Activated CD4-positive, alpha-beta T cell treated with anti-CD3 and anti-CD28 coated beads for 1 hour (primary cell): ENCODE data around the gene WDR37.

Source experiments
- DNase-seq: peaks from one replicate; pipeline ENCODE4 v3.0.0-alpha.2; 2020

The WDR37 gene

DNA sequence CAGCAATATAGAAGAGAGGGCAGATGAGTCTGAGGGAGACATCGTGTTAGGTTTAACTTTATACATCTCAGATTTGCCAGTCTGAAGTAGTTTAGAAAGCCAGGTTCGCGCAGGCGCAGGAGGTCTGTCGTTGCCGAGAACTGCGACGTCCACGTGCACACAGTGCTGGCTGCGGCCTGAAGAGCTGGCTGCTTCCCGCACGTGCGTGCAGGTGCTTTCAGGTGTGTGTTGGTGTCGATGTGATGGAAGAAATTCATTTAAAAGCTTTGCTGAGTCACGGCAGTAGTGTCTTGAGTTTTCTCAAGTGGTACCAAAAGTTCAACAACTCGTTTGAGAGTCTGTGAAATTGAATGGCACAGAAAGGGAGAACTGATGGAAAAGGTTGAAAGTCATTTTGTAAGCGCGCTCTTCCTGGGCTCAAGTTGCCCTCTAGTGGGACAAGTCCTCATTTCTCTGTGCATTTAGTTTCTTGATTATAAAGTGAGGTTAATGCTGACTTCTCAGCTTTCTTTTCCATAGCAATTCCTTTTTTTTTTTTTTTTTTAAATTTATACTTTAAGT, 18.6 kb downstream of the WDR37 start:
- DNase-seq = no peak

DNA sequence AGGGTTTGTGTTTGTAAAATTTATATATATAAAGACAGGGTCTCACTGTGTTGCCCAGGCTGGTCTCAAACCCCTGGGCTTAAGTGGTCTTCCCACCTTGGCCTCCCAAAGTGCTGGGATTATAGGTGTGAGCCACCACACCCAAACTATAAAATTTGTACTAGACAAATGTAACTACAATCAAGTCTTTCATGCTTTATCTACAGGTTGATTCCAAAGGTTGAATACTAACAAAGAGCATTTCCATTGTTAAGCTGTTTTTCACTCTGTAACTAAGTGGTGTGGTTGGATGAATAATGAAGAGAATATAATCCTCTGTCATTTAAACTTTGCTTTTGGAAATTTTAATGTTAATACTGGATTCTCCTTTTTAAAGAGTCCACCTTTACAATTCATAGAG, 22.5 kb downstream of the WDR37 start:
- no peak for DNase-seq

DNA sequence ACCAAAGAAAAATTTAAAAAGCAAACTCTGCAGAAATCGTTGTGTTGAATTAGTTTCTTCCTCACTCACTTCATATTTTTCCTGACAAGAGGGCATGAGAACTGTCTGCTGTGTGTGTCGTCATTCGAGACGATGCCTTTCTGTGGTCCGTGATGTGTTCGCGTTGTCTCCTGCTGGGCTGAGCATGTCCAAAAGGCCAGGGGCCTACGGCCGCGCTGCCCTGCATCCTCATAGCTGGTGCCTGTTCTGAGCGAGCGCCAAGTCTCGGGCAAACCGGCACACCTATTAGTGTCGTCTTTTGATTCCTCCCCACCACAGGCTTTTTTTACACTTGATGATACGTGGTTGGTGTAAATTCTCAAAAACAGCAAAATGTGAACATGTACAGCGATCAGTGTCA, 27.4 kb downstream of the WDR37 start:
- DNase-seq = no peak

DNA sequence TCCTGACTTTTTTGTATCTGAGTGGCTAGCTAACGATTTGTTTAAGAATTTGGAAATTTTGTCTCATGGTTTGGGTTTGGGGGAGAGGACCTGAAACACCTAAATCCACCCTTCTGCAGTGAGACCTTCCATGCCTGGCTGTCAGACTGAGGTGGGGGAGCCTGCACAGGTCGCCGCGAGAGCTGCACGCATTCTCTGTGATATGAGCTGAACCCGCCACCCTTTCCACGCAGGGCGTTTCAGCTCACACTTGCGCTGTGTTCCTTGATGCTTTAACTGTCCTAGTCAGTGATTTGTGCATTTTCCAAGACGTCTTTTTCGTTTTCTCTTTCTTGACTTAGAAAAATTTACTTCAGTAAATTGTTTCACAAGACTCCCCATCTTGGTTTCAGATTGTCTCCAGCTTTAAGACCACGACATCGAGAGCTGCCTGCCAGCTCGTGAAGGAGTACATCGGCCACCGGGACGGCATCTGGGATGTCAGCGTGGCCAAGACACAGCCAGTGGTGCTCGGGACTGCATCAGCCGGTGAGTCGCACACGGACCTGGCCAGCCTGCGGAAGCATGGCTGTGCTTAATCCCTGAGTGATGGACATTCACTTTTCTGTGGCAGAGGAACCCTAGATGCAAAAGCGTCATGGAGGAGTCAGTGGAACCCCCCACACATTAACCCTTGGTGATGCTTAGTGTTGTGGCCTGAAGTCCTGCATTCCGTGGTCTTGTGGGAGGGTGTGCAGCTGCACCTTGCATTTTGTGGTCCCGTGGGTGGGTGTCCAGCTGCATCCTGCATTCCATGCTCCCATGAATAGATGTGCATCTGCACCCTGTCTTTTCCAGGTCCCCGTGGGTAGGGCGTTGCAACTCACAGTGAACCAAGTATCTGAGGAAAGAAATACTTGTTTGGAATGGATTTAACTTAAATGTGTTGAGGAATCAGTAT, 28.1 kb downstream of the WDR37 start:
- DNase-seq = no peak

DNA sequence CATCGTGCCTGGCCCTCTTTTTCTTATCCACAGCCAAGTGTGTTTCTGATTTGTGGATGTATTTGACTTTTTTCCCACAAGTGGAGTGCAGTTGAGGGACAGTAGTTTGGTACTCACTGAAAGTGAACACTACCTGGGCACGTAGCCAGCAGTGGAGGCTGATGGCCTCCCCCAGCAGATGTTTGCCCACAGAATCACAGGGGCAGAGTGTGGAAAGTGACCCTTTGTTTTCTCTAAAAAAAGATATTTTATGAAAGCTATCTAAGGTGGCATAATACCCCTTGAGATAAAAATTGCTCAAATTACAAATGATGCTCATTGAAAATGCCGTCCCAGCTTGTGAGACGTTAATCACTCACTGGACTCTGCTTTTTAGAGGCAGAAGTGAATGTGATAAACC, 29.1 kb downstream of the WDR37 start:
- DNase-seq = no peak

DNA sequence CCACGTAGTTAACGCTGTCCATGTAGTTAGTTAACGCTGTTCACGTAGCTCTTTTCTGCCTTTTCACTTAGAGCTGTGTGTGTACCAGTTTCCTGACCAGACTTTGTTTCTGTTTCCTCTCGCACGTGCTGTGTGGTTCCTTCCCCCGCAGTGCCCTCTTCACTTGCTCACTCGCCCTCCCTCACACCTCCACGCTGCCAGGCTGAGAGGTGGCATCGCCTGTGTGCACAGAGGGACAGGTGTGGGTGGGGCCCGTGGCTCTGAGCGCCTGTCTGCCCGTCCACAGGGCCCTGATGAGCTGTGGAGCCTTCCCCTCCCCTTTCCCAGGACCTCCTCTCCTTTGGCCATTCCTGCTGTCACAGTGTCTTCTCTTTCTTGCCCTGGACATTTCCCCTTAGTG, 30.6 kb downstream of the WDR37 start:
- no peak for DNase-seq

DNA sequence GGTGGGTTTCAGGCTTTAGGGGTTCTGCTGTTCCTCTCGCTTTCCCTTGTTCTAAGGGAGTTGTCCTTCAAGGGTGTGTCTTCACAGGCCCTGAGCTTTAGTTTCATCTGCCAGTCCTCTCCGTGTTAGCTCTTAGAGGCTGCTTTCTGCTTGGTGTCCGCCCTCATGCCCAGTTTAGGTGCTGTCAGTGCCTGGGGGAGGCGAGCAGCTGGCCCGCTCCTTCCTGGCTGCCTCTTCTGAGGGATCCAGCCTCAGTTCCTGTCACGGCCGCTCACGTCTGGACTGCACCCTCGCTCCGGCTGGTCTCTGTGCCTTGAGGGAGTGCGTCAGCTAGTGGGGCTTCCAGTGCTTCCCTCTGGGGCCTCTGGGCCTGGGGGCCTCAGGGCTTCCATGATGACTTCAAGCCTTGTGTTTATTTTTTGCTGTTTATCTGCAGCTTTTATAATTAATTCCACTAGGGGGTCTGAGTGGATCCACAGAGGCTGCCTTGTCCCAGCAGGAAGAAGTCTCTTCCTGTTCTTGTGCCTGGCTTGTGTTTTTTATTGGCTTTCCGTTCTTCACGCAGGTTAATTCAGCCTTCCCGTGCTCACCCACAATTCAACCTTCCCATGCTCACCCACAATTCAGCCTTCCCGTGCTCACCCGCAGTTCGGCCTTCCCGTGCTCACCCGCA, 33.0 kb downstream of the WDR37 start:
- DNase-seq = no peak

DNA sequence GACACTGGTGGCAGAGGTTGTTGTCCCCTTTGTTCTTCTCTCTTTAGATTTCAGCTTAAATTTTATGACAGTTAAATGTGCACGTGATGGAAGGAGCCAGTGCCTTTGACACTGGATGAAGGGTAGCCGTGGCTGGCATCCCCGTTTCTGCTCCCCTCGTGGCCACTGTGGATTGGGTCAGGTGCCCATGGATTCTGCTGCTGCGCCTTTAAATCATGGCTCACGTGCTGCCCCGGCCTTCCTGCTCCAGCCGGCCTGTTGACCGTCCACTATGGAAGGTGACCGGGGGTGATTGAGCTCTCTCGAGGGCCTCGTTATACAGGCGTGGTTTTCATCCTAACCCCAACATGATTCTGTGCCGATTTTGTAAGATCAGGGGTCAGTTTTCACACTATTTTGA, 34.5 kb downstream of the WDR37 start:
- no peak for DNase-seq

DNA sequence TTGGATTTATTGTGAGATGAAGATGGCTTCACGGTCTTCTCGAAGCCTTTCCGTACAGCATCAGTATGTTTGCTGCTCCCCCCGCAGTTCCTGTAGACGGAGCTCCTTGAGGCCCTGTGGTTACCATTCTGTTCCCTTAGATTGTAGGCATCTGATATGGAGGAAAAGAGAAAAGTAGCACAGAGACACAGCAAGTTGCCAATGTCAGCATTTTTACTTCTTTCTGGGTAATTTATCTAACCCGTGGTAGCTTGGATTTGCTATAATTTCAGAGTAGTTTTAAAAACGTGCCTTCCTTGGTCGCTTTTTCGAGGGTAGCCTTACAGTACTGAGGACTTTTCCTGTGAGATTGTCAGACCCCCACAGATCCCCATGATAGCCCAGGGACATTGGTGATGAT, 37.5 kb downstream of the WDR37 start:
- DNase-seq = no peak

DNA sequence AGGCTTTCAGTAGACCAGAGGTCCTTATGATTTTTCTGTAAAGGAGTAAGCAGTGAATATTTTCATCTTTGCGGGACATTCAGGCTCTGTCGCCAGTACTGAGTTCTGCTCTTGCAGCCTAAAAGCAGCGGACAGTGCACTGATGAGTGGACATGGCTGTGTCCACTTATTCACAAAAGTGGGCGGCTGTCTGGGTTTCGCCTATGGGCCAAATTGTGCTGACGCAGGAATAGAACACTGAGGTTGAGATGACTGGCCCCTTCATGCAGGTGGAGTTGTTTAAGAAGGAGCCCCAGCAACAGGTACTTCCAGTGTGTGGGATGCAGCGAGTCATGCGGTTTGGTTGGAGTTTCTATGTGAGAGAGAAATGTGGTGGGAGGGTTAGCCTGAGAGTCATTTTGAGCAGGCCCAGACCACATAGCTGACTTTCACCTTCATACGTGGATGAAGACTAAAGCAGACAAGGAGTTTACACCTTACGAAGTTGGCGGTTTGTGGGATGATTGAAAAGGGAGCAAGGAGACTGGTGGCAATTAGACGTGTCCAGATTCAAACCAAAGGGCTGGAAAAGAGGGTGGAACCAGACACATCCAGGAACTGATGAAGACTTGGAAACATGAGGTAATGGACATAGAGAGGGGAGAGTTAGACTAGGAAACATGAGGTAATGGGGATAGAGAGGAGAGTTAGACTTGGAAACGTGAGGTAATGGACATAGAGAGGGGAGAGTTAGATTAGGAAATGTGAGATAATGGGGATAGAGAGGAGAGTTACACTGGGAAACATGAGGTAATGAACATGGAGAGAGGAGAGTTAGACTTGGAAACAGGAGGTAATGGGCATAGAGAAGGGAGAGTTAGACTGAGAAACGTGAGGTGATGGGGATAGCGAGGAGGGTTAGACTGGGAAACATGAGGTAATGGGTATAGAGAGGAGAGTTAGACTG, 38.2 kb downstream of the WDR37 start:
- DNase-seq = no peak

DNA sequence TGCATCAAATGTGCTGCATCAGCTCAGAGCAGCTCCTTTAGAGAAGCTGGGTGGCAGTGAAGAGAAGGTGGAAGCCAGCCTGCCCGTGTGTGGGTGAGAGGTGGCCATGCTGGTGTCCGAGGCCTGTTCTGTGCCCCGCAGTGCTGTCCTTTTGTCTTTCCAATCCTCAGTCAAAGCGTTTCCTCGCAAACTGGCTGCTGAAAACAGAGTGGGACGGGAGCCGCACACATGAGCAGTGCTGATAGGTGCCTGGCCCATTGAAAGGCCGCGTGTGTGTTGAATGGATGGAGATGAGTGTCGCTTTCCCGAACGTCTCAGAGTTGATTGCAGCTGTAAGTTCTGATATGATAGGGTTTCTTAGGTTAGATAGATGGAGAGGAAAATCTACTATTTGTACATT, 39.3 kb downstream of the WDR37 start:
- DNase-seq = no peak

DNA sequence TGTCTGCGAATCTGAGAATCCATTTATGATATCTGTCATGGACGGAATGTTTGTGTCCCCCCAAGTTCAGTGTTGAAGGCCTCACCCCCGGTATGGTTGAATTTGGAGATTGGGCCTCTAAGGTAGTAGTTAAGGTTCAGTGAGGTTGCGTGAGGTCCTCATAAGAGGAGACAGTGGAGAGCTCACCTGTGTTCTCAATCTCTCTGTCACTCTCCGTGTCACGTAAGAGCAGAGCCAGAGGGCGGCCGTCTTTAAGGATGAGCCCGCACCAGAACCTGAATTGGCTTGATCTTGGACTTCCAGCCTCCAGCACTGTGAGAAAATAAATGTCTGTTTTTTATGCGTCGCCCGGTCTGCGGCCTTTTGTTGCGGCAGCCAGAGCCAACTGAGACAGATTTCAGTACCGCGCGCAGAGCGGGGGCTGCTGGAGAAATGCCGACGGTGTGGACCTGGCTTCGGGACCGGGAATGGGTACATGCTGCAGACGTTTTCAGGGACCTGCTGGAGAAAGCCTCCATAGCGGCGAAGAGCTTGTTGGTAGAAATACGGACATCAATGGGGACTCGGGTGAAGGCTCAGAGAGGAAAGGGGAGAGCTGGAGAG, 40.2 kb downstream of the WDR37 start:
- DNase-seq = no peak

DNA sequence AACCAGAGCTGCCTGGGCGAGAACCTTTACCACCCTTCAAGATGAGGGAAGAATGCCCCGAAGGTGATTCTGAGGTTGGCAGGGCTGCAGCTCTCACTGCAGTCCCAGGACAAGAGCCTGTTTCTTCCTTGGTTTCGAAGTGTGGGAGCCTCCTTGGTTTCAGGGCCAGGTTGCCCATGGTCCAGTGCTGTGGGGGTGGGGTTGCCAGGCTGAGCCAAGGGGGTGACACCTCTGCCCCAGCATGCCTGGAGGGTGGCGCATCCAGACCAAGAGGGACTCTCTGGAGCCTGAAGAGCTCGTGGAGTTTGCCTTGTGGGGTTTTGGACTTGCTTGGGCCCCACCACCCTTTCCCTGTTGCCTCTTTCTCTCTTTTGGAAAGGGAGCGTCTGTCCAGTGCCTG, 41.3 kb downstream of the WDR37 start:
- no peak for DNase-seq

DNA sequence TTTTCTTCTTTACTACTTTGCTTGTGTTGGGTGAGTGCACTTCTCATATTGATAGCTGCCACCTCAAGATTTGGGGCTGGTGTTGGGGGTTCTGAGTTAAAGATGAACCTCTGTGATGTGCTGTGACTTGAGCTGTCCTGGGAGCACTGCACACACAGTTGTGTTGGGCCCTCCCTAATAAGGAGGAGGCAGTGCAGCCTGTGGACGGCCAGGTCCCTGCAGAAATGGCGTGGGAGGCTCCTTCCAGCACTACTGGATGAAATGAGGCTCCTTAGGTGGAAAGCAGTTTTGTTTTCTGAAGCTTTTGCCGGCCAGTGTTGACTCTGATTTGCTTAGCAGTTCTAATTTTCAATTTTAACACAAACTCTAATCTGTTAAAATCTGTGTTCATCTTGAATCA, 44.0 kb downstream of the WDR37 start:
- no peak for DNase-seq

DNA sequence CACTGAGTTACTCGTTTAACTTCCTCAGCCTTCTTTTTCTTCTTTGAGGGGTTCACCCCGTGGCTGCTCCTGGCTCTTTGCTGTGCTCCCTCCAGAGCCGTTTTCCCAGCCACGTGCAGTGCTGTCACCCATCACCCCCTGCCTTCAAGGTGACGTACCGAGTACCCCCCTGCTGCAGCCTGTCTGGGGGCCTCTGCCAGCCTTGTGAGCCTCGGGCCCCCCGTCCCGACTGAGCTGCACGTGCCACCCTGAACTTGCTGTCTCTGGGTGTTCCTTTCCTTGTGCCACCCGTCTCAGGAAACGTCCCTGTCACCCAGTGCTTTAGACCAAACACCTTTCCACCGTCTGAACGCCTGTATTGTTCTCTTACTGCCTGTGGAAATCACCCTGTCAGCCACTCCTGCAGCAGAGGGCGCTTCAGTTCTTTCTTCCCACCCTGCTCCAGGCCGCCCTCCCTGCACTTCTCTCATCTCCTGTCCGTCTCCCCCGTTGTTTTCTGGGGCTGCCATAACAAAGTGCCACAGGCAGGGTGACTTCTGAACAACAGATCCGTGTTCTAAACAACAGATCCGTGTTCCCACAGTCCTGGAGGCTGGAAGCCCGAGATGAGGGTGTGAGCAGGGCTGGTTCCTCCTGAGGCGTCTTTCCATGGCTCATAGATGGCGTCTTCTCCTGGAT, 44.6 kb downstream of the WDR37 start:
- DNase-seq = no peak

DNA sequence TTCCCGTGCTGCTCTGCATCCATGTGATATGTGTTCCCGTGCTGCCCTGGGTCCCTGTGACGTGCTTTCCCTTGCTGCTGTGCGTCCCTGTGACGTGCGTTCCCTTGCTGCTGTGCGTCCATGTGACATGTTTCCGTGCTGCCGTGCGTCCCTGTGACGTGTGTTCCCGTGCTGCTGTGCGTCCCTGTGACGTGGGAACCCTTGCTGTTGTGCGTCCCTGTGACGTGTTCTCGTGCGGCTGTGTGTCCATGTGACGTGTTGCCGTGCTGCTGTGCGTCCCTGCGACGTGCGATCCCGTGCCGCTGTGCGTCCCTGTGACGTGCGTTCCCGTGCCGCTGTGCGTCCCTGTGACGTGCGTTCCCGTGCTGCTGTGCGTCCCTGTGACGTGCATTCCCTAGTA, 45.8 kb downstream of the WDR37 start:
- DNase-seq = no peak

DNA sequence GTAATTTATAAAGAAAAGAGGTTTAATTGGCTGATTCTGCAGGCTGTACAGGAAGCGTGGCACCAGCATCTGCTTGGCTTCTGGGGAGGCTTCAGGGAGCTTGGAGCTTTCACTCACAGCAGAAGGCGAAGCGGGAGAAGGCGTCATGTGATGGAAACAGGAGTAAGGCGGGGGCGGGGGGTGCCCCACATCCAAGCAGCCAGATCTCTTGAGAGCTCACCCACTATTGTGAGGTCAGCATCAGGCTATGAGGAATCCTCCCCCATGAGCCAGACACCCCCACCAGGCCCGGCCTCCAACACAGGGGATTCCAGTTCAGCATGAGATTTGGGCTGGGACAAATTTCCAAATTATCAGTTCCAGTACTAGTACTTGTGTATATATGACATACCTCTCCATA, 46.2 kb downstream of the WDR37 start:
- no peak for DNase-seq

DNA sequence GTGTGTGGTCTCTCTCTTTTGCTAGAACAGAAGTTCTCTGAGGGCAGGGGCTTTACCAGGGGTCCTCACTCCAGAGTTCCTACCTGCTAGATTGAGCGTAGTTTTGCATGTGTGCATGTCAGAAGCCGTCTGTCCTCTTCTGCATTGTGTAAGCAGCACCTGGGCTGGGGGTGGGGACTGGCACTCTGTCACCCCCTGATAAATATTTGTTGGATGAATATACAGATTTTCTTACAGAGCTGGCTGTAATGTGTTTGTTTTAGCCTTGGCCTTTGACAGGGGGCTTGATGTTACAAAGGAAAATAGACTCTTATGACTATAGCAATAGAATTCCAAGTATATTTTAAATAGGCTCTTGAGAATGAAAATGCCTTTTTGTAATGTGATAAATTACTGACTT, 46.6 kb downstream of the WDR37 start:
- DNase-seq = no peak

DNA sequence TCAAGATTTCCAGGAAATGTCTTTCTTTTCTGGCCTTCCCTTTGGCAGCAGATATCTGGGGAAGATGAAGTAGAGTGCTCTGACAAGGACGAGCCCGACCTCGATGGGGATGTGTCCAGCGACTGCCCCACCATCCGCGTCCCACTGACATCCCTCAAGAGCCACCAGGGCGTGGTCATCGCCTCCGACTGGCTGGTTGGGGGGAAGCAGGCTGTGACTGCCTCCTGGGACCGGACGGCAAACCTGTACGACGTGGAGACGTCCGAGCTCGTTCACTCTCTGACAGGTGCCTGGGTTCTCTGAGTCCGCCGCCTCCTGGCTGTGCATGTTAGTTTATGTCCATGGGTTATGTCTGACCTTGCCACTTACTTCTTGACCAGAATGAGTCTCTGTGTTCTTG, 47.4 kb downstream of the WDR37 start:
- DNase-seq = no peak

DNA sequence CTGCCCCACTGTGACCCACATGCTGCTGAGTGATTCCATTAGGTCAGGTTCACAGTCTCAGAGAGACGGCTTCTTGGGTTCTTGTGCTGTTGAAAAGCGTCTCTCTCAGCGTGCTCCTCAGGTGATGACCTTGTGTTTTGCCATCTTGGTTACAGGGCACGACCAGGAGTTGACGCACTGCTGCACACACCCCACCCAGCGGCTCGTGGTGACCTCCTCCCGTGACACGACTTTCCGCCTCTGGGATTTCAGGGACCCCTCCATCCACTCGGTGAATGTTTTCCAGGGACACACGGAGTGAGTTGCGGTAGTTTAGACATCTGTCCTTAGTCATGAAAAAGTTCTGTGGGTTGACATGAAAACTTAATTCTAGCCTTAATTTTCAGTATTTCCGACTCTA, 48.8 kb downstream of the WDR37 start:
- no peak for DNase-seq

DNA sequence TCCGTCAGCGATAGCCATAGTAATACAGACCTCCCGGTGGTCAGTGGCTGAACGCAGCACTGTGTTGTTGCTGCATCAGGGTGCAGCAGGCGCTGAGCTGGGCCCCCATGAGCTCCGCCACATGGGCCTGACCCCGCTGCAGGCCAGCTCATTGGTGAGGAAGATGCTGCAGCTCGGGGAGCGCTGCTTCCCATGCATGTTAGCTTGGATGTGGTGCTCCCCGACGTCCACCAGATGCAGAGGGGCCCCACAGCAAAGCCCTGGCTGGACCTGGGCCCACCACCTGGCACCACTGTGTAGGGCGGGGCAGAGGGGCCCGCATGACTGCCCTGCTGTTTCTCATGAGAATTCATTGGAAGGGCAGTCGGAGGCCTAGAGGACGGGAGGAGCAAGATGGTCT, 50.8 kb downstream of the WDR37 start:
- DNase-seq = no peak

DNA sequence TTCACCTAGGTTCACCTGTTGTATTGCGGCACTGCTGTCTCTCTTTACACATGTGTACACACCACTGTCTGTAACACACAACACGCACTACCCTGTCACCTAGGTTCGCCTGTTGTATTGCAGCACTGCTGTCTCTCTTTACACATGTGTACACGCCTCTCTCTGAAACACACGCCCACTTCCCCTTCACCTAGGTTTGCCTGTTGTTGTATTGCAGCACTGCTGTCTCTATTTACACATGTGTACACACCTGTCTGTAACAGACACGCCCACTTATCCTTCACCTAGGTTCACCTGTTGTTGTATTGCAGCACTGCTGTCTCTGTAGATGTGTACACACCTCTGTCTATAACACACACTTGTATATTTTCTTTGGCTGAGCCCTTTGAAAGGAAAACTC, 51.5 kb downstream of the WDR37 start:
- DNase-seq = no peak
